HCT116 (cell line): Measurements from ENCODE around the gene MBD3L3. TPM values are rescaled to one million over a fixed set of nuclear protein-coding genes. Genes with fewer than 3 reads are reported as not detected.

Experiments
- ATAC-seq: fragments of 200-7000 bp; cut with Tn5 transposase; 2 replicates; pipeline ENCODE4 v1.9.1; 2020; ENCODE audit warnings: mild to moderate bottlenecking, moderate library complexity
- BruUV-seq: library from RNA; stranded (reverse); fragments of 400-500 nt; replicated peaks from 2 replicates; lab custom pipeline; 2021; lab: Mats Ljungman, UMichigan
- CTCF ChIA-PET: fragments of 300-600 bp; sonication (Branson Sonifier 250); formaldehyde crosslinking; loops from one replicate; lab custom pipeline; 2021; ENCODE audit warnings: antibody characterized with exemption; lab: Charles Lee
- POLR2A ChIA-PET: fragments of 300-600, 350-600 bp; sonication (Branson Sonifier 250); formaldehyde crosslinking; loops from one replicate; lab custom pipeline; 2021; ENCODE audit warnings: antibody characterized with exemption; lab: Charles Lee
- RAD21 ChIA-PET, 2 experiments: fragments of 300-600 bp; sonication (Branson Sonifier 250); formaldehyde crosslinking; loops; one replicate each; lab custom pipeline; 2023; ENCODE audit warnings: low total read pairs in 2 of 2; ENCODE audit not compliant: uncharacterized antibody in 2 of 2, unreplicated experiment in 2 of 2, low non-redundant PET in 1 of 2; lab: Charles Lee
- DNase-seq: peaks from one replicate; pipeline ENCODE4 v3.0.0-alpha.2; 2010; ENCODE audit warnings: low read depth, low spot score
- H2AFZ ChIP-seq: fragments of 200-600 bp; shearing (Covaris generic), sonication (generic); 2 replicates; pipeline ENCODE4 v1.6.1; 2017; ENCODE audit warnings: low read depth, mixed run types, mixed read lengths, antibody characterized with exemption, low read length; ENCODE audit not compliant: poor library complexity, severe bottlenecking
- H3K27ac ChIP-seq: 2 replicates; pipeline ENCODE4 v1.5.1; 2012; ENCODE audit warnings: low read depth, low read length
- H3K27me3 ChIP-seq: fragments of 200-600 bp; sonication (generic); 2 replicates; pipeline ENCODE4 v1.6.1; 2016; ENCODE audit warnings: mixed run types, low read length, mixed read lengths; ENCODE audit not compliant: insufficient read depth
- H3K36me3 ChIP-seq, 2 experiments: fragments of 200-500 bp in 1 of 2; fragments of 200-600 bp in 1 of 2; sonication (Bioruptor generic) in 1 of 2; sonication (generic) in 1 of 2; 2 replicates each; pipeline versions ENCODE4 v1.5.1 to v1.6.1; 2014 to 2016; ENCODE audit warnings: low read length in 2 of 2, inconsistent platforms in 1 of 2, mixed read lengths in 1 of 2, mixed run types in 1 of 2; ENCODE audit not compliant: insufficient read depth in 2 of 2, control insufficient read depth in 1 of 2
- H3K4me1 ChIP-seq, 2 experiments: fragments of 200-600 bp in 1 of 2; sonication (generic) in 1 of 2; 2 replicates each; pipeline versions ENCODE4 v1.5.1 to v1.6.1; 2012 to 2017; ENCODE audit warnings: low read length in 2 of 2, inconsistent platforms in 1 of 2, mild to moderate bottlenecking in 1 of 2, mixed read lengths in 1 of 2, mixed run types in 1 of 2, moderate library complexity in 1 of 2; ENCODE audit not compliant: insufficient read depth in 2 of 2, control insufficient read depth in 1 of 2
- H3K4me2 ChIP-seq: fragments of 200-600 bp; sonication (generic); 2 replicates; pipeline ENCODE4 v1.6.1; 2017; ENCODE audit warnings: mixed run types, low read length, mixed read lengths
- H3K4me3 ChIP-seq, 2 experiments: fragments of 200-600 bp in 1 of 2; sonication (generic) in 1 of 2; replicated peaks in 1 of 2; 2 replicates each; pipeline ENCODE4 v1.5.1; 2011 to 2016; ENCODE audit warnings: low read length in 2 of 2, control low read depth in 1 of 2, low read depth in 1 of 2, mild to moderate bottlenecking in 1 of 2, mixed read lengths in 1 of 2, mixed run types in 1 of 2
- H3K79me2 ChIP-seq: fragments of 200-600 bp; sonication (generic); 2 replicates; pipeline ENCODE4 v1.6.1; 2017; ENCODE audit warnings: mild to moderate bottlenecking, mixed run types, low read length, moderate library complexity, mixed read lengths; ENCODE audit not compliant: insufficient read depth
- H3K9ac ChIP-seq: fragments of 200-600 bp; sonication (generic); 2 replicates; pipeline ENCODE4 v1.6.1; 2016; ENCODE audit warnings: low read length, mixed read lengths
- H3K9me2 ChIP-seq: fragments of 200-600 bp; sonication (generic), shearing (Covaris generic); 2 replicates; pipeline ENCODE4 v1.6.1; 2017; ENCODE audit warnings: mixed run types, mild to moderate bottlenecking, moderate library complexity; ENCODE audit not compliant: insufficient read depth
- H3K9me3 ChIP-seq, 2 experiments: fragments of 200-500 bp in 1 of 2; fragments of 200-600 bp in 1 of 2; sonication (Bioruptor generic) in 1 of 2; sonication (generic) in 1 of 2; 2 replicates each; pipeline ENCODE4 v1.6.1; 2014 to 2017; ENCODE audit warnings: low read length in 2 of 2, mixed read lengths in 2 of 2, inconsistent platforms in 1 of 2, low read depth in 1 of 2, mild to moderate bottlenecking in 1 of 2, mixed run types in 1 of 2, moderate library complexity in 1 of 2; ENCODE audit not compliant: control insufficient read depth in 1 of 2, insufficient read depth in 1 of 2
- H4K20me1 ChIP-seq: fragments of 200-600 bp; sonication (generic), shearing (Covaris generic); 2 replicates; pipeline ENCODE4 v1.6.1; 2017; ENCODE audit warnings: mixed run types, mild to moderate bottlenecking, moderate library complexity; ENCODE audit not compliant: insufficient read depth
- CEBPB ChIP-seq: IDR thresholded peaks from 2 replicates; pipeline ENCODE4 v1.6.1; 2012; ENCODE audit warnings: low read depth
- EGR1 ChIP-seq: IDR thresholded peaks from 2 replicates; pipeline ENCODE4 v1.6.1; 2012; ENCODE audit warnings: low read depth
- ELF1 ChIP-seq: IDR thresholded peaks from 2 replicates; pipeline ENCODE4 v1.6.1; 2012; ENCODE audit warnings: low read depth, borderline replicate concordance
- EZH2 ChIP-seq: fragments of 200-600 bp; sonication (generic); IDR thresholded peaks from 2 replicates; pipeline ENCODE4 v1.6.1; 2017; ENCODE audit warnings: antibody characterized with exemption, mixed run types
- EZH2phosphoT487 ChIP-seq: fragments of 200-600 bp; IDR thresholded peaks from 2 replicates; pipeline ENCODE4 v1.6.1; 2018; ENCODE audit warnings: antibody characterized with exemption, borderline replicate concordance
- FOSL1 ChIP-seq: IDR thresholded peaks from 2 replicates; pipeline ENCODE4 v1.6.1; 2012; ENCODE audit warnings: low read depth
- JUND ChIP-seq: IDR thresholded peaks from 2 replicates; pipeline ENCODE4 v1.6.1; 2012
- POLR2A ChIP-seq: IDR thresholded peaks from 2 replicates; pipeline ENCODE4 v1.7.0; 2011; ENCODE audit warnings: borderline replicate concordance; ENCODE audit not compliant: insufficient read depth, insufficient read length; ENCODE audit errors: extremely low read depth
- POLR2AphosphoS5 ChIP-seq: IDR thresholded peaks from 2 replicates; pipeline ENCODE4 v1.6.1; 2011; ENCODE audit warnings: mild to moderate bottlenecking, low read depth, low read length, moderate library complexity
- RAD21 ChIP-seq: IDR thresholded peaks from 2 replicates; pipeline ENCODE4 v1.6.1; 2012; ENCODE audit warnings: low read depth, mild to moderate bottlenecking
- SIN3A ChIP-seq: IDR thresholded peaks from 2 replicates; pipeline ENCODE4 v1.6.1; 2012; ENCODE audit warnings: low read depth
- SP1 ChIP-seq: IDR thresholded peaks from 2 replicates; pipeline ENCODE4 v1.6.1; 2012; ENCODE audit warnings: low read depth
- SRF ChIP-seq: IDR thresholded peaks from 2 replicates; pipeline ENCODE4 v1.6.1; 2012; ENCODE audit warnings: low read depth
- TCF7L2 ChIP-seq: IDR thresholded peaks from 2 replicates; pipeline ENCODE4 v1.7.0; 2011; ENCODE audit warnings: borderline replicate concordance, inconsistent platforms; ENCODE audit not compliant: insufficient read depth, insufficient read length; ENCODE audit errors: extremely low read depth
- YY1 ChIP-seq: IDR thresholded peaks from 2 replicates; pipeline ENCODE4 v1.6.1; 2011; ENCODE audit warnings: low read length, low read depth, moderate library complexity, mild to moderate bottlenecking; ENCODE audit not compliant: insufficient replicate concordance; ENCODE audit errors: extremely low read depth
- ZFX ChIP-seq: fragments of 450-650 bp; IDR thresholded peaks from 2 replicates; pipeline ENCODE4 v1.6.1; 2017
- ZNF274 ChIP-seq: fragments of 200-500 bp; sonication (Bioruptor generic); IDR thresholded peaks from 2 replicates; pipeline ENCODE4 v1.6.1; 2014; ENCODE audit warnings: mild to moderate bottlenecking, low read depth, low read length, inconsistent platforms
- intact Hi-C: fragments of 100-400 bp; cut with micrococcal nuclease; formaldehyde crosslinking; loops from 2 replicates; pipeline ENCODE4 v1.10.0; 2022
- total RNA-seq: library from RNA; stranded (reverse); gene quantifications from one replicate; pipeline ENCODE4 v1.2.1, GENCODE V29; 2021; ENCODE audit not compliant: unreplicated experiment
- TF ChIP-seq, protein P1 (sequence below): IDR thresholded peaks from 2 replicates; pipeline ENCODE4 v1.6.1; 2012
- TF ChIP-seq, protein P2 (sequence below): IDR thresholded peaks from 2 replicates; pipeline ENCODE4 v1.6.1; 2012
- TF ChIP-seq, protein P3 (sequence below): IDR thresholded peaks from 2 replicates; pipeline ENCODE4 v1.6.1; 2012; ENCODE audit warnings: low read depth

The MBD3L3 gene
- total RNA-seq, 1 experiment from 2014 or later, result not detected

DNA sequence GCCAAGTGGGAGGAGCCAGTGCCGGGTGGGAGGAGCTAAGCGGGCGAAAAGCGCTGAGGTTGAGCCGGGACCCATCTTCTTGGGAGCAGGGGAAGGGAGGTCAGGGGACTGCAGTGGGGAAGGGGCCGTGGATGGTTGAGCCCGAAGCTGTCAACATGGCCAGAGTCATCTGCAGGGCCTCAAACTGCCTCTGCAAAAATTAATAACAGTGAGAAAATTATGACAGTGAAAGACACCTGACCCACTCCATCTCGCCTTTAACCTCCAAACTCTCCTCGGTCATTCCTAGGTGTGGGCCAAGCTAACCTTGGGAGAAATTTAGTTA lies 41.1 kb upstream of the MBD3L3 start:
- Histone ChIP-seq H3K9me3 (peaks cover 0 to 6% of the 10 kb centered on the region in 2 experiments; a peak in 1 of 4 replicates), H3K4me1 (peaks cover 4 to 18% of the 10 kb centered on the region in 2 experiments; a peak in 3 of 4 replicates), H3K27ac (peak overlapping the region; percentile 87), H3K27me3 (no peaks in the 10 kb centered on the region), H2AFZ (no peak overlapping the region), H3K9ac (peak overlapping the region; percentile 67), H4K20me1 (no peaks in the 10 kb centered on the region), H3K4me2 (peak overlapping the region; percentile 76), H3K4me3 (peak overlapping the region; percentile 63 to 76), H3K79me2 (no peaks in the 10 kb centered on the region)
- no TSS peak for BruUV-seq
- ChIA-PET RAD21 (interaction anchor here (0.7 to 1.3 kb wide), 3 partner anchors 195 to 255 kb away, joined by 3 to 6 read pairs (median 4); partner anchors contain the start of gene INSR (in 1 of the 2)), POLR2A (interaction anchor here (0.7 to 1.2 kb wide), 5 partner anchors 13 to 423 kb away, joined by 3 to 10 read pairs (median 3); partner anchors contain the start of genes MCOLN1 and ZNF557), CTCF (interaction anchor here (0.6 to 2.0 kb wide), 13 partner anchors 10 to 973 kb away, joined by 3 to 12 read pairs (median 4); partner anchors contain the start of gene TRAPPC5)
- ATAC-seq (no peak), DNase-seq (no peak)
- TF ChIP-seq RAD21 (no peak), SRF (no peak), CEBPB (no peak), FOSL1 (no peak), SP1 (no peak), ZNF274 (no peak), EZH2 (no peak), EGR1 (no peak), TCF7L2 (no peak), ZFX (no peak), POLR2A (no peak), SIN3A (no peak), POLR2AphosphoS5 (no peak), ELF1 (no peak), JUND (no peak), YY1 (no peak), EZH2phosphoT487 (no peak)
- TF ChIP-seq, protein P1, sequence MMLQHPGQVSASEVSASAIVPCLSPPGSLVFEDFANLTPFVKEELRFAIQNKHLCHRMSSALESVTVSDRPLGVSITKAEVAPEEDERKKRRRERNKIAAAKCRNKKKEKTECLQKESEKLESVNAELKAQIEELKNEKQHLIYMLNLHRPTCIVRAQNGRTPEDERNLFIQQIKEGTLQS, result no peak
- TF ChIP-seq, protein P2, sequence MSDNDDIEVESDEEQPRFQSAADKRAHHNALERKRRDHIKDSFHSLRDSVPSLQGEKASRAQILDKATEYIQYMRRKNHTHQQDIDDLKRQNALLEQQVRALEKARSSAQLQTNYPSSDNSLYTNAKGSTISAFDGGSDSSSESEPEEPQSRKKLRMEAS, result no peak
- TF ChIP-seq, protein P3, sequence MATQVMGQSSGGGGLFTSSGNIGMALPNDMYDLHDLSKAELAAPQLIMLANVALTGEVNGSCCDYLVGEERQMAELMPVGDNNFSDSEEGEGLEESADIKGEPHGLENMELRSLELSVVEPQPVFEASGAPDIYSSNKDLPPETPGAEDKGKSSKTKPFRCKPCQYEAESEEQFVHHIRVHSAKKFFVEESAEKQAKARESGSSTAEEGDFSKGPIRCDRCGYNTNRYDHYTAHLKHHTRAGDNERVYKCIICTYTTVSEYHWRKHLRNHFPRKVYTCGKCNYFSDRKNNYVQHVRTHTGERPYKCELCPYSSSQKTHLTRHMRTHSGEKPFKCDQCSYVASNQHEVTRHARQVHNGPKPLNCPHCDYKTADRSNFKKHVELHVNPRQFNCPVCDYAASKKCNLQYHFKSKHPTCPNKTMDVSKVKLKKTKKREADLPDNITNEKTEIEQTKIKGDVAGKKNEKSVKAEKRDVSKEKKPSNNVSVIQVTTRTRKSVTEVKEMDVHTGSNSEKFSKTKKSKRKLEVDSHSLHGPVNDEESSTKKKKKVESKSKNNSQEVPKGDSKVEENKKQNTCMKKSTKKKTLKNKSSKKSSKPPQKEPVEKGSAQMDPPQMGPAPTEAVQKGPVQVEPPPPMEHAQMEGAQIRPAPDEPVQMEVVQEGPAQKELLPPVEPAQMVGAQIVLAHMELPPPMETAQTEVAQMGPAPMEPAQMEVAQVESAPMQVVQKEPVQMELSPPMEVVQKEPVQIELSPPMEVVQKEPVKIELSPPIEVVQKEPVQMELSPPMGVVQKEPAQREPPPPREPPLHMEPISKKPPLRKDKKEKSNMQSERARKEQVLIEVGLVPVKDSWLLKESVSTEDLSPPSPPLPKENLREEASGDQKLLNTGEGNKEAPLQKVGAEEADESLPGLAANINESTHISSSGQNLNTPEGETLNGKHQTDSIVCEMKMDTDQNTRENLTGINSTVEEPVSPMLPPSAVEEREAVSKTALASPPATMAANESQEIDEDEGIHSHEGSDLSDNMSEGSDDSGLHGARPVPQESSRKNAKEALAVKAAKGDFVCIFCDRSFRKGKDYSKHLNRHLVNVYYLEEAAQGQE, result no peak
- TF ChIP-seq, all 23 proteins: peak for 0
- intact Hi-C loops, result no loop called here
- Histone ChIP-seq H3K36me3 (no peaks in the 10 kb centered on the region), H3K9me2 (no peaks in the 10 kb centered on the region)
